MM.1S (cell line): ENCODE measurements around the gene GABBR1.

Experiments
- DNase-seq: peaks from one replicate; pipeline ENCODE4 v3.0.0-alpha.2; 2015
- H2AFZ ChIP-seq: fragments of 300-600 bp; sonication (generic); 2 replicates; pipeline ENCODE4 v1.6.0; 2016; ENCODE audit warnings: antibody characterized with exemption, low read length
- H3F3A ChIP-seq: fragments of 300-600 bp; sonication (generic); 2 replicates; pipeline ENCODE4 v1.6.1; 2016; ENCODE audit warnings: mild to moderate bottlenecking, antibody characterized with exemption, low read length, moderate library complexity, mixed read lengths; ENCODE audit not compliant: insufficient read depth
- H3K27ac ChIP-seq: fragments of 300-600 bp; sonication (generic); 2 replicates; pipeline ENCODE4 v1.5.1; 2016; ENCODE audit warnings: mild to moderate bottlenecking, low read length
- H3K27me3 ChIP-seq: fragments of 300-600 bp; sonication (generic); replicated peaks from 2 replicates; pipeline ENCODE4 v1.6.0; 2016; ENCODE audit warnings: low read length; ENCODE audit not compliant: insufficient read depth
- H3K36me3 ChIP-seq: fragments of 300-600 bp; sonication (generic); replicated peaks from 2 replicates; pipeline ENCODE4 v1.6.1; 2016; ENCODE audit warnings: mild to moderate bottlenecking, low read length, mixed read lengths; ENCODE audit not compliant: insufficient read depth
- H3K4me1 ChIP-seq: fragments of 300-600 bp; sonication (generic); 2 replicates; pipeline ENCODE4 v1.6.1; 2016; ENCODE audit warnings: low read length, mixed read lengths
- H3K4me2 ChIP-seq: fragments of 300-600 bp; sonication (generic); 2 replicates; pipeline ENCODE4 v1.6.0; 2016; ENCODE audit warnings: low read depth, low read length
- H3K4me3 ChIP-seq: fragments of 300-600 bp; sonication (generic); 2 replicates; pipeline ENCODE4 v1.5.1; 2016; ENCODE audit warnings: low read length, mixed read lengths
- H3K79me2 ChIP-seq: fragments of 300-600 bp; sonication (generic); 2 replicates; pipeline ENCODE4 v1.6.1; 2016; ENCODE audit warnings: mixed run types, low read length, mixed read lengths
- H3K9ac ChIP-seq: fragments of 300-600 bp; sonication (generic); 2 replicates; pipeline ENCODE4 v1.6.1; 2016; ENCODE audit warnings: low read length, mixed read lengths
- H3K9me2 ChIP-seq: fragments of 300-600 bp; sonication (generic); replicated peaks from 2 replicates; pipeline ENCODE4 v1.6.1; 2016; ENCODE audit warnings: mild to moderate bottlenecking, low read length, mixed read lengths; ENCODE audit not compliant: insufficient read depth
- H3K9me3 ChIP-seq: fragments of 300-600 bp; sonication (generic); replicated peaks from 2 replicates; pipeline ENCODE4 v1.6.1; 2016; ENCODE audit warnings: mild to moderate bottlenecking, low read length, mixed read lengths; ENCODE audit not compliant: insufficient read depth
- H4K20me1 ChIP-seq: fragments of 300-600 bp; sonication (generic); 2 replicates; pipeline ENCODE4 v1.6.1; 2016; ENCODE audit warnings: mild to moderate bottlenecking, low read length, moderate library complexity, mixed read lengths; ENCODE audit not compliant: insufficient read depth
- CTCF ChIP-seq: fragments of 300-600 bp; sonication (generic); IDR thresholded peaks from 2 replicates; pipeline ENCODE4 v1.5.1; 2016; ENCODE audit warnings: antibody characterized with exemption, low read length, mixed read lengths
- EZH2 ChIP-seq: fragments of 300-600 bp; sonication (generic); optimal IDR thresholded peaks from 2 replicates; pipeline ENCODE3; 2017; ENCODE audit warnings: low read depth, mild to moderate bottlenecking, antibody characterized with exemption, low read length, mixed read lengths
- EZH2phosphoT487 ChIP-seq: fragments of 300-600 bp; sonication (generic); IDR thresholded peaks from 2 replicates; pipeline ENCODE4 v1.6.1; 2018; ENCODE audit warnings: antibody characterized with exemption, low read length

The GABBR1 gene

GRCh38 chr6:29626948-29627754 is 5.8 kb downstream of the GABBR1 start:
- no peaks in the 10 kb centered on the region for H3K27me3 ChIP-seq
- H3K9ac ChIP-seq, result no peak overlapping the region
- TF ChIP-seq CTCF (no peak), EZH2 (no peak), EZH2phosphoT487 (no peak)
- H3K9me2 ChIP-seq, result no peaks in the 10 kb centered on the region
- no peaks in the 10 kb centered on the region for H4K20me1 ChIP-seq
- peak overlapping the region; percentile 30; the same call in 1 of the 2 replicates for H3K4me3 ChIP-seq
- no peak for DNase-seq
- no peaks in the 10 kb centered on the region for H3K36me3 ChIP-seq
- H3K27ac ChIP-seq, result no peak overlapping the region
- peak overlapping the region; percentile 39; the same call in 1 of the 2 replicates for H3K4me2 ChIP-seq
- H3K9me3 ChIP-seq, result no peaks in the 10 kb centered on the region
- H3F3A ChIP-seq, result no peaks in the 10 kb centered on the region
- no peak overlapping the region for H2AFZ ChIP-seq
- no peaks in the 10 kb centered on the region for H3K79me2 ChIP-seq
- H3K4me1 ChIP-seq, result 0 out of 2 replicates have a peak, but pooled peaks cover 5% of the 10 kb centered on the region

GRCh38 chr6:29625337-29625930 is 7.5 kb downstream of the GABBR1 start:
- Histone ChIP-seq H3K9me2 (no peaks in the 10 kb centered on the region), H3K36me3 (no peaks in the 10 kb centered on the region), H3K27me3 (no peaks in the 10 kb centered on the region), H2AFZ (no peak overlapping the region), H3K9me3 (no peaks in the 10 kb centered on the region), H3K4me1 (0 out of 2 replicates have a peak, but pooled peaks cover 5% of the 10 kb centered on the region), H3K27ac (no peak overlapping the region), H4K20me1 (no peaks in the 10 kb centered on the region), H3K9ac (no peak overlapping the region), H3K4me2 (no peak overlapping the region), H3K4me3 (no peak overlapping the region), H3F3A (no peaks in the 10 kb centered on the region), H3K79me2 (no peaks in the 10 kb centered on the region)
- DNase-seq, result no peak
- TF ChIP-seq EZH2phosphoT487 (no peak), EZH2 (no peak), CTCF (no peak)

GRCh38 chr6:29624520-29624961 is 8.4 kb downstream of the GABBR1 start:
- H3K9me3 ChIP-seq, result no peaks in the 10 kb centered on the region

More at GRCh38 chr6:29624520-29624961, 8.4 kb downstream of the GABBR1 start:
- Histone ChIP-seq H3K27me3 (no peaks in the 10 kb centered on the region), H3K4me2 (no peak overlapping the region), H3K9ac (no peak overlapping the region), H3K4me1 (0 out of 2 replicates have a peak, but pooled peaks cover 5% of the 10 kb centered on the region), H3K9me2 (no peaks in the 10 kb centered on the region), H3K36me3 (no peaks in the 10 kb centered on the region), H2AFZ (no peak overlapping the region), H4K20me1 (no peaks in the 10 kb centered on the region), H3K27ac (no peak overlapping the region), H3K4me3 (no peak overlapping the region), H3K79me2 (no peaks in the 10 kb centered on the region), H3F3A (no peaks in the 10 kb centered on the region)
- DNase-seq, result no peak
- TF ChIP-seq EZH2 (no peak), EZH2phosphoT487 (no peak), CTCF (no peak)
